Stimulated activated memory B cell treated with anti-CD40 and anti-IgM and Interleukin-4, amounts not matched to agents 10 μg/mL and 1 μg/mL and 100 μg/mL, for 72 hours (primary cell): ENCODE data around the gene LTBP2.

ENCODE experiments used
- ATAC-seq: fragments of 150-1000 bp; cut with Tn5 transposase; 2 replicates; pipeline ENCODE4 v1.10.0; 2021
- H3K27ac Mint-ChIP-seq: one replicate; pipeline ENCODE4 v1.8.0; 2022; ENCODE audit warnings: mild to moderate bottlenecking, mixed read lengths
- H3K27me3 Mint-ChIP-seq: one replicate; pipeline ENCODE4 v1.8.0; 2022; ENCODE audit warnings: mixed read lengths
- H3K36me3 Mint-ChIP-seq: one replicate; pipeline ENCODE4 v1.8.0; 2022; ENCODE audit warnings: mixed read lengths
- H3K4me1 Mint-ChIP-seq: one replicate; pipeline ENCODE4 v1.8.0; 2022; ENCODE audit warnings: mixed read lengths
- H3K4me3 Mint-ChIP-seq: one replicate; pipeline ENCODE4 v1.8.0; 2022; ENCODE audit warnings: mild to moderate bottlenecking, moderate library complexity, mixed read lengths
- H3K9me3 Mint-ChIP-seq: one replicate; pipeline ENCODE4 v1.8.0; 2022; ENCODE audit warnings: mixed read lengths

The LTBP2 gene

DNA sequence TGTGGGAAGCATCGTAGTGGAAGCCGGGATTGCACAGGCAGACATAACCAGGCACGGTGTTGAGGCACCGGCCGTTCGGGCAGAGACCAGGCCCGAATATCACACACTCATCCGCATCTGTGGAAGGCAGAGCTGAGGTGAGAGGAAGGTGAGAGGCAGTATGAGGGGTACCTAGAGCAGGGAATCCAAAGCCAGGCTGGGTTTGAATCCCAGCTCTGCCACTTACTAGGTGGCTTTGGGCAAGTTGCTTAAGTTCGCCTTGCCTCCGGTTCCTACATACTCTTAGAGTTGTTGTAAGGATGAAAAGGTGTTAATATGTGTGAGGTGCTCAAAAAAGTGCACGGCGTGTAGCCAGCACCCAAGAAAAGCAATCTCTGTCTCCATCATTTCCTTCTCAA, 108.1 kb downstream of the LTBP2 start:
- Mint-ChIP-seq H3K4me1 (peaks cover 19% of the 10 kb centered on the region), H3K9me3 (no peaks in the 10 kb centered on the region), H3K4me3 (no peak overlapping the region), H3K27me3 (peaks cover 4% of the 10 kb centered on the region), H3K27ac (no peak overlapping the region), H3K36me3 (no peaks in the 10 kb centered on the region)
- ATAC-seq: no peak

DNA sequence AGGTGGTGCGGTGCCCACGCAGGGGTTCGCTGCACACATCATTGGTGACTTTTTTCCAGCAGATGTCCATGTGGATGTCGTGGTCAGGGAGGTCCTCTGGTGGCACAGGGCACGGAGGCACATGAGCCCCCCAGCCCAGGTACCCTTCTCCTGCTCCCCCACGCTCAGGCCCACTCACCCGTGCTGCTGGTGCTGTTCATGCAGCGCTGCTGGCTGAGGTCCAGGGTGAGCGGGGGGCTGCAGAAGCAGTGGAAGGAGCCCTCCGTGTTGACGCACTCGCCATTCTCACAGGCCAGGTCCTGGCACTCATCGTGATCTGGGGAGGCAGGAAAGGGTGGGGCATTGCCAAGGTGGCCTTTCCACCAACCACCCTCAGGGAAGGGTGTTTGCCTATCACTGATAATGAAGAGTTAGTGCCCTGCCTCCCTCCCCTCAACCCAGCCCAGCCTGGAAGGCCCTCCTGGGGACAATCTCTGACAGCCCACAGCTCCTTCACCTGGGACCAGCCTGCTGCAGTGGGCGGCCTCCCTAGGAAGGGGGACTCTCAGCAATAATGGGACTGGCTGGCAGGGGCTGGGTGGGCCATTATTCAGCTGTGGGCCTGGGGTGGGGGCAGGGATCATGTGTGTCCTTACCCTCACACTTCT, 108.6 kb downstream of the LTBP2 start:
- Mint-ChIP-seq H3K36me3 (no peaks in the 10 kb centered on the region), H3K27ac (no peak overlapping the region), H3K27me3 (no peaks in the 10 kb centered on the region), H3K4me3 (no peak overlapping the region), H3K9me3 (no peaks in the 10 kb centered on the region), H3K4me1 (peaks cover 19% of the 10 kb centered on the region)
- no peak for ATAC-seq

DNA sequence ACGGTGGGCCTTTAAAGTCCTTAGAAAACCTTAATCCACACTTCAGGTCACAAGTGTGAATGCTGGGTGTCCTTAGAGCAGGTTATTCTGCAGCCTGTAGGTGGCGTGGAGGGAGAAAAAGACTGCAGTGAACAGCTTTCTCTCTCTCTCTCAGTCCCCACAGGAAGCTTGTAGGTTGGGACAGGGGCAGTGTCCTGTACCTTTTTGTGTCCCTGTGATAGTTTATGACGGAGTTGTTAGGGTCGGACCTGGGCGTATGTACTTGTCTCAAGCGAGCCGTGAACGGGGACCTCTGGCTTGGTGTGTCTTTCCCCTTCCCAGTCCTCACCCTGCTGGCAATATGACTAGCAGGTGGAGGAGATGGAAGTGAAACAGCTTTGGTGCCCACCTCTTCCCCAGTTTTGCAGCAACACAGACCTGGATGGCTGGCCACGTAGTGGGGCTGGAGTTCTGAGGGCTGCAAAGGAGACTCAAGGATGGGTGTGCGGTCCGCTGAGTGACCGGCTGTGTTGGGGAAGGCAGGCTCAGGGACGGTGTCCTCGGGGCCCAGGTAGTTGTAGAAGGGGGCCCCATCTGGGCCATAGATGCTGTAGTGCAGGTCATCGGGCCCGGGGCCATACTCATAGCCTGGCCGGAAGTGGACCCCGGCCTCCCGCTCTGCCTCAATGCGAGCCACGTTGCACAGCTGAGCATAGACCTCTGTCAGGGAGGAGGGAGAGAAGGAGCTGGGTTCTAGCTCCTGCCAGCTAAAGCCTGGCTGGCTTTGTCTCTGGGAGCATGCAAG, 109.6 kb downstream of the LTBP2 start:
- peaks cover 19% of the 10 kb centered on the region for H3K4me1 Mint-ChIP-seq
- H3K9me3 Mint-ChIP-seq: no peaks in the 10 kb centered on the region
- no peak overlapping the region for H3K27ac Mint-ChIP-seq
- no peak overlapping the region for H3K4me3 Mint-ChIP-seq
- ATAC-seq: no peak
- no peaks in the 10 kb centered on the region for H3K36me3 Mint-ChIP-seq
- H3K27me3 Mint-ChIP-seq: no peaks in the 10 kb centered on the region

DNA sequence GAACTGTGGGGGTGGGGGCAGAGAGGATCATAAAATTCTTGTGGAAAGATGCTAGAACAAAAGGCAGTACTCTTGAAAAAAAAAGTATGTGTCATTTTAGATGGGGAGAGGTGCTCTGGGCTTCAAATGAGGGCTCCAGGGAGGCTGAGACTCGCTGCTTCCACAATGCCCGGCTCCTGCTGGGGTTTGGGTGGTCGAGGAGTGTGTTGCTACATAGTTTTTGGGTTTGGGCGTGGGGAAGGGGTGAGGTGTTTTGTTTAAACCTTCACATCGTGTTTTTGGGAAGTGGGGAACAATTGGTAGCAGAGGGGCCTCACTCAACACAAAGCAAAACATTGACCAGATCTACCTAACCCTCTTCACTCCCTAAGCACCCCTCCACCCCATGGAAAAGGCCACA, 110.3 kb downstream of the LTBP2 start:
- Mint-ChIP-seq H3K4me1 (peaks cover 18% of the 10 kb centered on the region), H3K36me3 (no peaks in the 10 kb centered on the region), H3K9me3 (no peaks in the 10 kb centered on the region), H3K27ac (no peak overlapping the region), H3K4me3 (no peak overlapping the region), H3K27me3 (no peaks in the 10 kb centered on the region)
- ATAC-seq: no peak

DNA sequence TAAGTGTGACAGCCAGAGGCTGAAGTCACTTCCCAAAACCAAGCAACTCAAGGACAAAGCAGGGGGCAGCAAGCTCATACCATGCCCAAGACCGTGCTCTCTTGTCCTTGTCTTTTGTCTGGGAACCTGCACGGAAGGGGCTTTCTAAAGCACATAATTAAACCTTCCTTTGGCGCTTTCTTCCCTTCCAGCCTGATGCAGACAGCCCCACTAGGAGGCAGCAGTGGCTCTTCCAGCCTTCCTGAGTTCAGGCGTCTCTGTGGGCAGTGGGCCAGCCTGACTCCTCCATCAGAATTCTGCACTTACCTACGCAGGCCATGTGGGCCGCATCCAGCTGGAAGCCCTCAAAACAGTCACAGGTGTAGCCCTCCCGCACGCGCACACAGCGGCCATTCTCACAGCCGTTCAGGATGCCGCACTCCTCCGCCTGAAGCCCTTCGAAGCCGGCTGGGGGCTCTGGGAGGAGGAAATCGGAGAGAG, 110.9 kb downstream of the LTBP2 start:
- ATAC-seq: no peak
- Mint-ChIP-seq H3K4me1 (peaks cover 13% of the 10 kb centered on the region), H3K9me3 (no peaks in the 10 kb centered on the region), H3K27ac (no peak overlapping the region), H3K36me3 (no peaks in the 10 kb centered on the region), H3K27me3 (no peaks in the 10 kb centered on the region), H3K4me3 (no peak overlapping the region)

DNA sequence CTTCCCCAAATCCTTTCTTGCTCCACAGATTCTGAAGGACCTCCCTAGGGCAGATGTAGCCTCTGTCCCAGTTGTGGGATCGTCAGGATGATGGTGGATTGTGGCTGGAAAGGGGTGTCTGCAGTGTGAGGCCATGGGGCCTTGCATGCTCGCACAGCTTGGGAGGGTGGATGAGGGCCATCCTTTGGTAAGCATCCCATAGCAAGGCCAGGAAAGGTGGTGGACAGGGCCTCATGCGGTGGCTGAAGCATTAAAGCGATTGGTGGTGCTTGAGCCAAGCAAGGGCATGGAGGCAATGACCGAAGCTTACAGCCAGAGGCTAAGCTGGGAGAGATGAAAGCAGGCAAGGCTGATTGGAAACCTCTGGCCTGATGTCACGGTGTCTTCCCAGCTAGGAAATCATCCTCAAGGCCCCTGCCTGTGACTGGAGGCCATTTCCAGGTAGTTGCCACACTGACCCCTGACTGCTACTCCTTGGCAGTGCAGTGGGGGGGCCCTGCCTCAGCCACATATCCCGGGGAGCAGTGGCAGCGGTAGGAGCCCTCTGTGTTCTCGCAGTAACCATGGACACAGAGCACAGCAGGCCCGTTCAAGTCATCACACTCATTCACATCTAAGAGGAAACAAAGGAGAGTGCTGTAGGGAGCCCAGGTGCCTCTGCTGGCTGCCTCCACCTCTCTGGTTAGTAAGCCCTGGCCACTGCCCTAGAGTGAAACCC, 111.5 kb downstream of the LTBP2 start:
- ATAC-seq: no peak
- Mint-ChIP-seq H3K4me1 (peaks cover 7% of the 10 kb centered on the region), H3K27ac (no peak overlapping the region), H3K27me3 (no peaks in the 10 kb centered on the region), H3K36me3 (no peaks in the 10 kb centered on the region), H3K4me3 (no peak overlapping the region), H3K9me3 (no peaks in the 10 kb centered on the region)

DNA sequence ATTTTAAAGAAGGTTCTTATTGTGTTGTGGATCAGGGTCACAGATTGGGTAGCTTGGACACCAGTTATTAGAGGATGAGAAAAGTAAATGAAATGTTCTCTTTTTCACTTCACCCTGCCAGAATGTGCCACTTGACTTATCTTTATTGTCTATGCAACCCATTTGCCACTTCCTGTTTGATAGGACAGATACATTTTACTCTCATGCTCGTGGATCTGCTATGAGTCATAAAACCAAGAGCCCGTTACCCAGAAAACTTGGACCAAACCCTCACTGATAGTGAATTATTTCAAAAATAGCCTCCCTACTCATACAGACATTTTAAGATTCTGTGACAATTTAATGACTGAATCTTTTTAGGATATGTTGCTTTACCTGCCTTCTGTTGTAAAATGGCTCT, 116.7 kb downstream of the LTBP2 start:
- H3K4me1 Mint-ChIP-seq: peaks cover 14% of the 10 kb centered on the region
- ATAC-seq: no peak
- H3K27me3 Mint-ChIP-seq: no peaks in the 10 kb centered on the region
- H3K27ac Mint-ChIP-seq: no peak overlapping the region
- no peak overlapping the region for H3K4me3 Mint-ChIP-seq
- H3K36me3 Mint-ChIP-seq: no peaks in the 10 kb centered on the region
- no peaks in the 10 kb centered on the region for H3K9me3 Mint-ChIP-seq

DNA sequence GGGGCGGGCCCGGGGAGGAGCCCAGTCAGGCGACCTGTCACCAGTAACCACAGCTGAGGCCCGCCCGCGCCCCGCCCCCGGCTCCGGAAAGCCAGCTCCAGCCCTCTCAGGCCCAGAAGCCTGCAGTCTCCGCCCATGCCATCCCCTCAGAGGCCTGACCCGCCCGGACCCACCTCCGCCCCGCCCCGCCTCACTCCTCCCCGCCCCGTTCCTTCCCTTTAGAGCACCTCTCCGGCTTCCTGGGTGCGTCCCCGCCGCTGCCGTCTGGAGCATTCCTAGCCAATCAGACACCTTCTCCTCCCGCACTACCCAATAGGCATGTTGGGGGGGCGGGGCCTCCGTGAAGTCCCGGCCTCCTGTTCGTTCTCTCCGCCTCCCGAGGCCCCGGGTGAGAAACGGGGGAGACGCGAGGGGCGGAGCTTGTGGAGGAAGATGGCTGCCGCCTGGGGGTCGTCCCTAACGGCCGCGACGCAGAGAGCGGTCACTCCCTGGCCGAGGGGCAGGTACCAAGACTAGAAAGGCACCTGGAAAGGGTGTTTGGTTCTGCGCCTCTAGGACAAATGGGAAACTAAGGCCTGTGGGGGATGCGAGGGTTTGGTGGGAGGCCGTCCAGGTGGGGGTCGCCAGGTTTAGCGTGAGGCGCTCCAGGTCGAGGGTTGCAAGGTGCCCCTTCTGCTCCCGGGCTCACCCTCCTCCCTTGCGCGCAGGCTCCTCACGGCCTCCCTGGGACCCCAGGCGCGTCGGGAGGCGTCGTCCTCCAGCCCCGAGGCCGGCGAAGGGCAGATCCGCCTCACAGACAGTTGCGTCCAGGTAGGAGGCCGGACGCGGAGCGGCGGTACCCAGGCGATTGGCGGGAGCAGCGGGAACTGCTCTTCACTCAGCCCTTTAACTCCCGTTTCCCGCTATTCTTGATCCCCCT, 118.4 kb downstream of the LTBP2 start, which contains the start of gene ISCA2:
Gene ISCA2, plus strand, starts transcription at position 423 of the 919 bp plus-strand sequence. Its CDS starts 10 bp downstream, at position 433.
- Mint-ChIP-seq H3K9me3 (no peaks in the 10 kb centered on the region), H3K36me3 (no peaks in the 10 kb centered on the region), H3K27me3 (no peaks in the 10 kb centered on the region), H3K4me3 (no peak within 1 kb of the TSS), H3K27ac (no peak within 1 kb of the TSS), H3K4me1 (peaks cover 20% of the 10 kb centered on the region)
- ATAC-seq: peak; percentile 97

DNA sequence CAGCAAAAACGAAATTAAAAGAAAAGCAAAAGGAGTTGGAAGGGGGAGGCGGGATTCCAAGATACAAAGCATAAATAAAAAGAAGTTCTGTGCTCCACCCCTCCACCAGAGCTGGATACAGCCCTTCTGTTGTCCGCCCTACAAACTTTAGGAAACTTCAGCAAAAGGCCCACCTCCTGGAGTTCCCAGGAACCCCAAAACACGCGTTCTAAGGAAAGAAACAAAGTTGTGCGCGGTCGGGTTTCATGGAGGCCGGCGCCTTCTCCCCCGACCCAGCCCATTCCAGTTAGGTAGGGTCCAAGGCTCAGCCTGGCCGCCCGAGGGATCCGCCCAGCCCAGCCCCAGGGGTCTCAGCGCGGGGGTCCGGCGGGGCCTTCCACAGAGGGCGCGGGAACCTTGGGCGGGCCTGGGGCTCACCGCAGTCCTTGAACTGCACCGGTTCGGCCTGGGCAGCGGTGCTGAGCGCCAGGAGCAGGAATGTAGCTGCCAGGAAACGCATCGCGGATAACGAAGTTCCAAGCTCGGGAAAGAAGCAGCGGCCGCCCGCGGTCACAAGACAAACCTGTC, 119.2 kb downstream of the LTBP2 start, which contains the start of gene NPC2:
Gene NPC2, minus strand, starts transcription at position 530 of the 567 bp plus-strand sequence. Its CDS starts 31 bp downstream, at position 499.
- H3K36me3 Mint-ChIP-seq: no peaks in the 10 kb centered on the region
- no peaks in the 10 kb centered on the region for H3K27me3 Mint-ChIP-seq
- H3K9me3 Mint-ChIP-seq: no peaks in the 10 kb centered on the region
- no peak within 1 kb of the TSS for H3K27ac Mint-ChIP-seq
- H3K4me1 Mint-ChIP-seq: peaks cover 21% of the 10 kb centered on the region
- no peak within 1 kb of the TSS for H3K4me3 Mint-ChIP-seq
- peak; percentile 14 for ATAC-seq

DNA sequence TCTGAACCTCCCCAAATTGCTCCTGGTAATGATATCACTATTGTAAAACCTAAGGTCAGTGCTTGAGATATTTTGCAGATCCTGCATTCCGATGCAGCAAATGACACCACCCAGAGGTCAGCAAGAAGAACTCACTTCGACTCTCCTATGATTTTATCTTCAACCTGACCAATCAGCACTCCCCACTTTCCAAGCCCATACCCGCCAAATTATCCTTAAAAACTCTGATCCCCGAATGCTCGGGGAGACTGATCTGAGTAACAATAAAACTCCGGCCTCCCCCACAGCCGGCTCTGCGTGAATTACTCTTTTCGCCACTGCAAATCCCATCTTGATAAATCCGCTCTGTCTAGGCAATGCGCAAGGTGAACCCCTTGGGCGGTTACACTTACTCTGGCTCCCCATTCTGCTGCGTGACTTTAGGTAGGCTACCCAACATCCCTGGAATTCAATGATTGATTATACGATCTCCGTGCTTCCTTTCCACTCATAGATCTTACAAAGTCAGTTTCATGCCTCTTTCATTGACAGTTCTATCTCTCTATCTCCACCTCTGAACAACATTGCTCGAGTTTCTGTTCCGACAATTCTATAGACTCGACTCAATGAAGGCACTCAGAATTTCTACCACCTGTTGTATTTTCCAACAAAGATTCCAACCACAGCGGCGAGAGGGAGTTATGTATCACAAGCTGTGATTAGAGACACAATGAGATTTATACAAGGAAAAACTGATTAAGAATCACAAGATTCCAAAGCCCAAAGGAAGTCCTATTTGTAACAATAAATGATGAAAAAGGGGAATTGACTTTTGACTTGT, 119.9 kb downstream of the LTBP2 start:
- H3K36me3 Mint-ChIP-seq: no peaks in the 10 kb centered on the region

DNA sequence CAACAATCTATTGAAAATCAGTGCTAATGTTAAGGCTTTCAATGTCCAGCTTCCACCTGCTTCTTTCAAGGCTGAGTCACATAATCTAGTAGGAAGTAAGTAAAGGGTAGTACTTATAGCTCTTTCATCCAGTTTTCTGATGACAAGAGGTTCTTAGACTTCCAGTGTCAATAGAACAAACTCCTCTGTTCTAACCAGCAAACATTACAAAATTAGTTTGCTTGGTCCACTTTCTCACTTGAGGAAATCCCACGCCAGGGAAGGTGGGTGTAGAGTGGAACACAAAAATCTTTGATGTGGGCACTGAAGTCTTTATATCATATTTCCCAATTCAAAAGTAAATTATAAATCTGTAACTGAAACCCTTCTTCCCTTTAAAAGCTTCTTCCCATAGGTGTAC, 121.6 kb downstream of the LTBP2 start:
- no peak overlapping the region for H3K27ac Mint-ChIP-seq
- H3K36me3 Mint-ChIP-seq: no peaks in the 10 kb centered on the region
- no peaks in the 10 kb centered on the region for H3K27me3 Mint-ChIP-seq
- H3K4me3 Mint-ChIP-seq: no peak overlapping the region
- H3K4me1 Mint-ChIP-seq: peaks cover 21% of the 10 kb centered on the region
- ATAC-seq: no peak
- H3K9me3 Mint-ChIP-seq: no peaks in the 10 kb centered on the region

More for the DNA sequence above, 119.9 kb downstream of the LTBP2 start:
- Mint-ChIP-seq H3K4me1 (peaks cover 21% of the 10 kb centered on the region), H3K4me3 (no peak overlapping the region), H3K27me3 (no peaks in the 10 kb centered on the region), H3K9me3 (no peaks in the 10 kb centered on the region), H3K27ac (no peak overlapping the region)
- no peak for ATAC-seq

DNA sequence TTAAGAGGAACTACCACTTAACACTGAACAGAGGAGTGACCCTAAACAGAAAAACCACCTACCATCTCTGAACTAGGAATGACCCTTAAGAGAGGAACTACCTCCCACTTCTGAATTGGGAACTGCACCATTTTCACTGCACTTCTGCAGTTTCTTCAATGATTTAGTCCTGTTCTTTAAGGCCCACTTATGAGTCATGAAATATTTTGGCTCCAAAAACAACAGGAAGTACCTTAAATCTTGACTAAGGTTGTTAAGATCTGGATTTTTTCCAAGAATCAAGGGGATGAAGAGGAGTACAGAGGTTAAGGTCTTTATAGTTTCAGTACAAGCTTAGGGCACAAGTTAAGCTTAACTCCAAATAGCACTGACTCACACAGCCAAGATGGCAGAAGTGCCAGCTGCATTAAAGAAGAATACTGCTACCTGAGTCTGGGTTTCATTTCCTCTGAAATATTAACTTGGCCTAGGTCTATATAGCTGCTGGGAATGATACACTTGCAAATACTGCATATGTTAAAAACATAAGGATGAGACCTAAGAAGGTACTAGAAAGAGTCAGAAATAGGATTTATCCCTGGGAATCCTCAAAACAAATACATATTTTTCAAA, 123.1 kb downstream of the LTBP2 start:
- peak overlapping the region; percentile 44 for H3K27ac Mint-ChIP-seq
- peaks cover 11% of the 10 kb centered on the region for H3K36me3 Mint-ChIP-seq
- peaks cover 7% of the 10 kb centered on the region for H3K4me1 Mint-ChIP-seq
- no peak overlapping the region for H3K4me3 Mint-ChIP-seq
- no peak for ATAC-seq
- no peaks in the 10 kb centered on the region for H3K27me3 Mint-ChIP-seq
- no peaks in the 10 kb centered on the region for H3K9me3 Mint-ChIP-seq

DNA sequence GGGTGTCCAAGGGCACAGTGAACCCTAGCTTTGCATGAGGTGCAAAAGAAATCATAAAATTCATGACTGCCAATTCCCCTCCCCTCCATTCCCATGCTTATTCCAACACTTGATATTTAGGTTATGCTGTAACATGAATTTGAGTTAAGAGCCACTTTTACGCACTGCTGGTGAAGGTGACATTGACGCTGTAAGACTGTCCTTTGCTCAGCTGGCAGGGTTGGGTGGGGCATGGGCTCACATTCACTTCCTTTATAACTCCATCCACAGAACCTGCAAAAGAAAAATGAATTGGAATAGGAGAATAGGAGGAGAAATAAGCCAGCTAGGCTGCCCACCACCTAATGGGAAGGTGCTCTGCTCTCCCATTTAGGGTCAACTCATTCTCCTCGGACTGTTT, 125.9 kb downstream of the LTBP2 start:
- Mint-ChIP-seq H3K4me1 (peaks cover 7% of the 10 kb centered on the region), H3K36me3 (peaks cover 32% of the 10 kb centered on the region), H3K9me3 (no peaks in the 10 kb centered on the region), H3K27me3 (no peaks in the 10 kb centered on the region), H3K27ac (no peak overlapping the region), H3K4me3 (no peak overlapping the region)
- ATAC-seq: no peak
